TTC549 (cell line): ENCODE results near the gene RAB11A.

ENCODE experiments used
- FAIRE-seq: peaks from 2 replicates; lab custom pipeline; 2012; peaks lifted over from hg19 to GRCh38; lab: Jason Lieb, UNC

RAB11A gene

DNA sequence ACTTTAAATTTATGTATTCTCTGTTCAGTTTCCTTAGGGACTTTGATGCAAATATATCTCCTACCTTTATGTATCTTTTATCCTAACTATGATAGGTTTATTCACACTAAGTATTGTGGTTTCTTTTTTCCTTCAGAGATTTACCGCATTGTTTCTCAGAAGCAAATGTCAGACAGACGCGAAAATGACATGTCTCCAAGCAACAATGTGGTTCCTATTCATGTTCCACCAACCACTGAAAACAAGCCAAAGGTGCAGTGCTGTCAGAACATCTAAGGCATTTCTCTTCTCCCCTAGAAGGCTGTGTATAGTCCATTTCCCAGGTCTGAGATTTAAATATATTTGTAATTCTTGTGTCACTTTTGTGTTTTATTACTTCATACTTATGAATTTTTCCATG is 18.3 kb downstream of the RAB11A start:
- FAIRE-seq = no peak

DNA sequence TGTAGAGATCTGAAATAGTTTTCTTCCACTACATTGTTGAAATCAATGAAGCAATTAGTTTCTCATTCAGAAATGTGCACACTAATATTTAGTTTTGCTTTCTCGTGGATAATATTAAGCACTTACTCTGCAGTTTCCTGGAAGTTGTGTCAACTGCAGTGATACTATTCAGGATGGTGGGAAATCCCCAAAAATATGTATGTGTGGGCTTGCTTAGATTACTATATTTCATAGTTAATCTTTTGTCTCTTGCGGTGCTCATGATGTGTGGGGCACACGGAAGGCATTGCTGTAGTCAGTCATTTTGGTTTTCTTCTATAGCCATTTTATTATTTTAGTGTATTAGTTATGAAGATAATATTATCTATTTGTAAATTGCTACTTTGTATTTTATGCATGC is 19.7 kb downstream of the RAB11A start:
- no peak for FAIRE-seq

DNA sequence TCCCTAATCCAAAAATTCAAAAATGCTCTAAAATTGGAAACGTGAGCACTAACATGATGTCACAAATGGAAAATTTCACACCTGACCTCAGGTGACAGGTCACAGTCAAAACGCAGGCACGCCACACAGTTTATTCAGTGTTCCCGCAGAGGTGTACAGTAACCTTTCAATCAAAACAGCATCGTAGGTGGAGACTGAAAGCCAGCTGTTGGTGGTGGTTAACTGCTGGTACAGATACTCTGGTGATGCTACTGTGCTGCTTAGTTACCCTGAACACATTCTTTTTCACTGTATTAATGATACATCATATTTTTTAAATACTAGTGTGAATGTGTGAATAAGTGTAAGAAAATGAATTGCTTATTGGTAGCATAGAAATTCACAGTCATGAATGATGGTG is 23.8 kb downstream of the RAB11A start:
- no peak for FAIRE-seq

DNA sequence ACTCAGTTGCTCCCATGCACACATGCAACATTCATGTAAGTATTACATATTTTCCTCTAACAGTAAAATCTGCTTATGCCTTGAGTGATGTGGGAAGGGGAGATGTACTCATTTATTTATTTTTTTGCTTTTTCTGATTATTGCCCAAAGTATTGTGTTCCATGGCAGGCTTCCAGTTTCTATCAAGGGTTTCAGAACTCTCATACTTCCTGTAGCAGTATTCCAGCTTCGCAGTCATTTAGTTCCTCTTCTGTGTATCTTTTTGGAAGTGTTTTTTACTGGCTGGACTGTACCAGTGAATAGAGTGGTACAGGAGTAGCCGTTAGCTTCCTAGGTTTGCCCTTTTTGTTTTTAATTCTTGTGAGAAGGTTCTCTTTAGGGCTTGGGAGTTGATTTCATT is 26.9 kb downstream of the RAB11A start:
- FAIRE-seq = no peak

DNA sequence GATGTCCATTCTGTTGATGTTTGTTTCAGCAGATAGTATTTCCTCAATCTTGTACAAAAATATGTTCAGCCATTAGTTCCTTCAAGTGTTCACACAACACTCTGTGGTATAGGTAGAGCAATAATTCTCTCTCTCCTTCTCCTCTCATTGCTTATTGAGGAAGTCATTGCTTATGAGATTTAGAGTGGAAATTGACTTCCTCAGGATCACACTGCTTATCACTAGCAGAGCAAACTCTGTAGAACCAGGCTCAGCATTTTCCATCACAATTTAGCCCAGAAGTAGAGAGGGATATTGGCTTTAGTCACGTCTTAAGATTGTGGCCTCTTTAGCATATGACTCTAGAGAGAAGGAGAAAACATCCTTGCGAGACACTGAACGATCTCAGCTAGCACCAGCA is 31.2 kb downstream of the RAB11A start:
- FAIRE-seq = no peak

DNA sequence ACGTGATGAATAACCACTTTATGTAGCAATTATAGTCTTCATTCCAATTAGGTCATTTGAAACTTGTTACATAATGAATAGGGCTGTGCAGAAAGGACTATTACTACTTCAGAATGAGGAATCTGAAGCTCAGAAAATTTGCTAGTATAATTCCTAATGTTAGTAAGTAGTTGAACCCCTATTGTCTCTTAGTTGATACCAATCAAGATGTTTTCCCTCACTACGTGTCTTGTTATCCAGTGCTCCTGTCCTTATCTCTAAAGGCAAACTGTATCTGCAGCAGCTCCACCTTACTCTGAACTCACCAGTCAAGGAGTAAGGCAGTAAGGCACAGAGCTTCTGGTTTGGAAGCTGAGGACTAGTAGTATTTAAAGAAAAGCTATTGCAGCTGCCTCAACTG is 32.0 kb downstream of the RAB11A start:
- no peak for FAIRE-seq

DNA sequence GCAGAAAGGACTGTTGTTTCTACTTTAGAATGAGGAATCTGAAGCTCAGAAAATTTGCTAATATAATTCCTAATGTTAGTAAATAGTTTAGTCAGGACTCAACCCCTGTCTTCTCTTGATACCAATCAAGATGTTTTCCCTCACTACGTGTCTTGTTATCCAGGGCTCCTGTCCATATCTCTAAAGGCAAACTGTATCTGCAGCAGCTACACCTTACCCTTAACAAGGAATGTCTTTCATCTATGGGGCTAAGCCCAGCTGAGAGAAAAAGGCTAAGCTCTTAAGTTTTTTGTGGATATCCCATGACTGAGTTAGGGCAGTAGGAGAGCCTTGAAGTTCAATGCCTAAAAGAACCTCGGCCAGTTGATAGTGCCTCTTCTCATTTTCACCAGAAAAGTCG is 32.5 kb downstream of the RAB11A start:
- FAIRE-seq = no peak

DNA sequence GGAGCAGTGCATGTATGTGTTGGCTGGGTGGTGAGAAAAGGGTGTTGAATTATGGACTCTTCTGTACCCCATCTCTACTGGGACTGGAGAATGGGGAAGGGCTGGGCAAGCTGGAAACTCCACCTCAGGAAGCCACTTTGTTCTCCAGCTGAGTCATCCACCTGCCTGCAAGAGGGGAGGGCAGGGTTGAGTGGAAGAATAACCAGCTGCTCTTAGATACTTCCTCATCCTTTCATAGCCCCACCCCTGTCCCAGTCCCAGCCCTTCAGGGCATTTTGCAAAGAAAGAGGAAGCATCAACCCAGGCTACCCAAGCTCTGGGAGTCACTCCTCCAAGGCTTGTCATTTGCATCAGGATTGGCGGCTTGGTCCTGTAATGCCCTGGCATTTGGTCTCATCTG is 33.1 kb downstream of the RAB11A start:
- no peak for FAIRE-seq

DNA sequence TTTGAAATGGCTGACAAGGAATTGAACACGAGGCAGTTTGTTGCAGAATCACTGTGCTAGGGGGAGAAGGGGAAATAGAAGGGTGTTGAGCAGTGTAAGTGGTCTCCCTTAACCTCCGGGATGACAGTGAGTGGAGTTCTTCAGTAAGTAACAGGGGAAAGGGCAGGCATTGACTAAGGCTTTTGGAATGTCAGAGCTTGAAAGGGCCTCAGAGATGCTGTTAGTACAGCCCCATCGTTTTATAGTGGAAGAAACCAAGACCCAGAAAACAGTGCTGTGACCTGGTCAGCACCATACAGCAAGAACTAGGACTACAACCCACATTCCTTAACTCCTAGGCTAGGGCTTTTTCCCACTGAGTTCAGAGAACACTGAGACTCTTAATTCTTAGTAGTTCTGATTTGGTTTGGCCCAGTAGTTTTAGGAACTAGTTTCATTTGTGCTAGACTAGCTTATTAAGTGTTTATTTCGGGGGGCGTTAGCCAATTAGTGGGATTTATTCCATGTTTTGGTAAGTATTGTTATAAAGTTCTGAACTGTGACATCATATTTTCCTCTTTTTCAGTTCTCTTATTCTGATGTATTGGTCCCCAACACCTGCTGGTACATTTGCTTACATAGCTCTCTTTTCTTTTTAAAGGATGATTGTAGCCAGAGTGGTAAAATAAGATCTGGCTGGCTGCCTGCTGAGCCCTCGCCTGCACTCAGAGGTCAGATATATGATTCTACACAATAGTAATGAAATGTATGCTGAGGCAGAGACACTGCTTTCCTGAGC is 34.2 kb downstream of the RAB11A start:
- FAIRE-seq = no peak

DNA sequence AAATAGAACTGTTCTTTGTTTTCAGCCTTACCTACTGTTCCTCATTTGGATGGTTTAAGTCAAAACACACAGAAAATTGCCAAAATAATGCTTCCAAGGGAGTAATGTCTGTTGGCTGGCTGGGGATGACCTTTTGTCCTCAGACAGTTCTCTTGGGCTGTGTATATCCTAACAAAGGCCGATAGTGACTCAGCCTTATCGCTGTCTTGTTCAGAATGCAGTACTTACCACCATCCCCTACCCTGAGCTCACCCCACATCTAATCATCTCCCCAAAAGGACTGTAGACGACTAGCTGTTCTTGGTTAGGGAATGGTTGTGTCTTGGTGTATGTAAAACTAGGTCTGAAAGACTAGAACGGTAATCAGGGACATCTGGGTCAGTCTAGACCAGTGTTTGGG is 35.0 kb downstream of the RAB11A start:
- FAIRE-seq = no peak

DNA sequence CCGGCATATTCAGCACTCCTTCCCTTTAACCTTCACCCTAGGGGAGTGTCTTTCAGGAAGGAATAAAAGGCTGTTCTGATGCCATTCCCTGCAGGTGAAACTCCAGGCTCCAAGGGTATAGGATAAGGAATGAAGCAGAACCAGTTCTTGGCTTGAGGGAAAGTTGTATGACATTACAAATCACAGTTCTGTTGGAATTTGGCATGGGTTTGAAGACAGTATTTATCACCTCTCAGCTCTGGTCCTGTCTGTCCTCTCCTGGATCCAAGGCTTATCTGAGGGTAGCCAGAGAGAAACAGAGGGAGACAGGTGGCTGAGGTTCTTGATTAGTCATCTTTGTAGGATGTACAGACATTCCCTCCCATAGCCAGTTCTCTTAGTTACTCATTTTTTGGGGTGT is 37.1 kb downstream of the RAB11A start:
- FAIRE-seq = no peak

DNA sequence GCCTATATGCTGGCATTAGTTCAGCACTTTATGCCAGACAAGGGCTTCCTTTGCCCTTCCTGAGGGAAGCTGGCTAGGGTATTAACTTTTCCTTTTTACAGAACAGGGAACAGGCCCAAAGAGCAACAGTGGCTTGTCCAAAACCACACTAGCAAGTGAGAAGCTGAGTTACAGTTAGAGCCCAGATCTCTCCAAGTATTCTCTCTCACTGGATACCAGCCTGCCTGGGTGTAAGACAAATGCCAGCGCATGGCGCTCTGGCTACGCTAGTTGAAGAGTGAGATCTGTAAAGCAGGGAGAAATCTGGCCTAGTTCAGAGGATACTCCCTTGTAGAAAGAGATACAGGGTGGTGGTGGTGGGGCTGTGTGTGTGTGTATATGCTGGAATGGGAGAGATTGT is 38.4 kb downstream of the RAB11A start:
- no peak for FAIRE-seq

DNA sequence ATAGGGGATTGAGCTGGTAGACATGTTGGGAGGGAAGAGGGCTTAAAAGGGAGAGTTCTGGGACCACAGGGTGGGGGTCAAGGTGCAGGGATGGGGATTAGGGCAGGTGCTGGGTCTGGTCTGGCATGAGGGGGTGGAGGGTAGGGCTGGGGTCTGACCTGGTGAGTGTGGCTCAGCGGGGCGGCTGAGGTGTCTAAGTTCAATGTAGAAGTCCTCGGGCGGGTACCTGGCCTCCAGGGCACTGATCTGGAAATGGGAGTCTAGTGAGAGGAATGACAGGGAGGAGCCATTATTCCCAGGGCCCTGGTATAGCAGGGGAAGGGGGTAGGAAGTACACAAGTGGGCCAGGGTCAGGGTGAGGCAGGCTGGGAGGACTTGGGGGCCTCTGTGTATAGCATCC is 39.6 kb downstream of the RAB11A start:
- no peak for FAIRE-seq

DNA sequence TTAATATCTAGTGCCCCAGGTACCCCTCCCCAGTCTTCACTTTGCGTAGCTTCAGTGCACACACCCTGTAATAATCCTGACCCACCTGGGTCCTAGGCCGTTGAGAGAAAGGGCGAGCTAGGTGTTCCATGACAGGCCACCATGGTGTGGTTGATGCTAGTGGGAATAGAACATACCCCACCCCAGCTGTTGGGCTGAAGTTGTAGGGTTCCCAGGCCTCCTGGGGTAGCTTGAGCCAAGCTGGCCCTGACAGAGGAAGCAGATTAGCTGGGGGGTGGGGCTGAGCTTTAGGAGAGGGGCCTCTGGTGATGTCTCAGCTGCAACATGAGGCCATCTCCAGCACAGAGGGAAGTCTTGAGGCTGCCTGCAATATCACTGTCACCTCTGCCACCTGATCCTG is 40.5 kb downstream of the RAB11A start:
- no peak for FAIRE-seq

DNA sequence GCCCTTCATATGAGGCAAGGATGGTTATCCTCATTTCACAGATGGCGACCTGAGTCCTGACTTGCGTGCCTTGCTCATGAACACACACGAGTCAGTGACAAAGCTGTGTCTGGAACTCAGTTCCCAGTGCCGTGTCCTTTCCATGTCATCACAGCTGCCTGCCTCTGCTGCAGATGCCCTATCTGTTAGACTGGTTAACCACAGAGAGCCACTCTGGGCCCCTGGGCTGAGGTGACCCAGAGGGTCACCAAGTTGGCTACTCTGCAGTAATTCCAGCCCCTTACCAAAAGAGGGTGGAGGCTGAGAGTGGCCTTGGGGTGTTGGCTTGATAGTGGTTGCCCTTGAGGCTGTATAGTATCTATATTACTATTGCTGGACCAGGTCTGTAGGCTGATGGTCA is 41.0 kb downstream of the RAB11A start:
- no peak for FAIRE-seq

DNA sequence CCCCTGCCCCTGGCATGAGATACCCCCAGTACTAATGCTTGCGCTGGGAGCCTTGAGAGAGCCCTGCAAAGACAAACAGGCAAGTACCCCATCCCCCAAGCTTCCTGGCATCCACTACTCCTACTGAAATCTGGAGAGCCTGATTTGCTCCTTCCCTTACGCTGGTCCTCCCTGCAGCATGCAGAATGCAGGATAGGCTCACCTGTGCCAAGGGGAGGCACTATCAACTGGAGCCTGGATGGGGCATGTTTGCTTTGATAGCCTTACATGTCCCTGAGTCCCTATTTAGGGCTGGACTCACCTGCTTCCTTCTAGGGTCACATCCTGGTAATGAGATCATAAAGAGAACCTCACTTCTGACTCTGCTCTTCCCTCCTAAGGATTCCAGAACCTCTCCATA is 42.9 kb downstream of the RAB11A start:
- no peak for FAIRE-seq

DNA sequence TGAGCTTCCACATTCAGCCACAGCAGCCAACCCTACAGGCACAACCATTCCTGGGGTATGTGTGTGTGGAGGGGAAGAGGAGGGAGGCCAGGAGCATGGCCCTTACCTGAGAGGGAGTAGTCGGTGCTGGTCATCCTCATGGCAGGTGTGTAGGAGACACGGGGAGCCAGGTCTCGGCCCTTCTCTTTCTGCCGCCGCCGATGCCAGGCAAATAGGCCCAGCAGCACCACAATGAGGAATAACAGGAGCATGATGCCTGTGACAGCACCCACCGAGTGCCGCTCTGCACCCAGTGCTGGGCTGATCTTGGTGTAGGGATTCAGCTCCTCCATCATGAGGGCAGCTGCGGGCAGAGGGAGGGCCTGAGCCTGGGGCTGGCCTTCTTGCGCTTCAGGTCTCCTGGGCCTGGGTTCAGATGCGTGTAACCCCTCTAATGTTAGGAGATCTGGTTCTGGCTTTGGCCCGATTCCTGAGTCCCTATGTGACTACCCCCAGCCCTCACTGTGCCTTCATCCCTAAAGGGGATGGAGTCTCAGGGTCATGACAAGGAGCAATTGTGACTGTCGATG is 44.4 kb downstream of the RAB11A start:
- FAIRE-seq = no peak

DNA sequence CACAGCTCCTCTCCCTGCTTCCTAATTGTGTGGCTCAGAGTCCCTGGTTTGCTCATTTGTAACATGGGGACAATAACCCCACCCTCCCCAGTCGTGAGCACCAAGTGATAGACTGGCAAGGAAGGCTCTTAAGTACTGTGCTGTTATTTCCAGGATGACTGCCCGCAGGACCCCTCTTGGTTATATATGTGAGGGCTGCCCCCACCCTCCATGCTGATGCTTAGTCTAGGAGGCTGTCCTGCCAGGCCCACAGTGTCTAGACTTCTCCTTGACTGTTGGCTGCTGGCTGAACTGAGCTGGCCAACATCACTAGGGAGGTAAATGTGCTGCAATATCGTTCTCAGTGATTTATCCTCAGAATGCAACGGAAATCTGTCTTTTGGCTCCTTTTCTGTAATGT is 45.1 kb downstream of the RAB11A start:
- no peak for FAIRE-seq

DNA sequence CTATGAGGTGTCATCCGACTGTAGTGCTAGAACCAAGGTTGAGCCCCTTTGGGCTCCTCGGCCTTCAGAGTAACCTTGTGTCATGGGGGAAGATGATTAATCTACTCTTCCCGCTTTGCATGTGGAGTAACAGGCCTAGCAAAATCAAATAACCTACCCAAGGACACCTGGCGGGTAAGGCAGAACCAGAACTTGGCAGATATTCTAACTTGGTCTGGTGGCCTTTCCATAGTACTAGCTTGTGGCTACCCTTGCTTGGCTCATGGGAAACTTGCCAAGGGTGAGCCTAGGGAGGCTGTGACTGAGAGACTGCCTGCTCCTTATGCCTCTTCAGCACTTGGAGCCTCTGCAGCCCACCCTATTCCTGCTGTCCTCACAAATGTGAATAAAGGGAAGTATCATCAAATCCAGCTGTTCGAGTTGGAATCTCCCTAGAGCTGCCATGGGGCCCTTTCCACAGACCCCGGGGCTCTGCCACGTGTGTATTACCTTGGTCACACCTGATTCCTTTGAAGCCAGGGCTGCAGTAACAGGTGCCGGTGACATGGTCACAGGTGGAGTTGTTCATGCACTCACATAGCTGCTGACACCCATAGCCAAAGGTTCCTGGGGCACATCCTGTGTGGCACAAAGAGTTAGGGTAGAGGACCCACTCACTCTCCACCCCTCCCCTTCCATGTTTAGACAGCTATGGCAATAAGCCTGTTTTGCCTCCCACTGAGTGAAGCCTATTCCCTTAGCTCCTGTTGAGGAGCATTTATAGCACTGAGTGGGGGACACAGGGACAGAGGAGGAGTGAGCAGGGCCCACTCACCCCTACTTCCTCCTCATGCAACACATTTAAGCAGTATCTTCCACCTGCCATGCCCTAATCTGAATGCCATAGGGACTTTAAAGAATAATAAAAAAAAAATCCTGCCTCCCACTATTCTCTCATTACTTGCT is 46.0 kb downstream of the RAB11A start:
- no peak for FAIRE-seq

DNA sequence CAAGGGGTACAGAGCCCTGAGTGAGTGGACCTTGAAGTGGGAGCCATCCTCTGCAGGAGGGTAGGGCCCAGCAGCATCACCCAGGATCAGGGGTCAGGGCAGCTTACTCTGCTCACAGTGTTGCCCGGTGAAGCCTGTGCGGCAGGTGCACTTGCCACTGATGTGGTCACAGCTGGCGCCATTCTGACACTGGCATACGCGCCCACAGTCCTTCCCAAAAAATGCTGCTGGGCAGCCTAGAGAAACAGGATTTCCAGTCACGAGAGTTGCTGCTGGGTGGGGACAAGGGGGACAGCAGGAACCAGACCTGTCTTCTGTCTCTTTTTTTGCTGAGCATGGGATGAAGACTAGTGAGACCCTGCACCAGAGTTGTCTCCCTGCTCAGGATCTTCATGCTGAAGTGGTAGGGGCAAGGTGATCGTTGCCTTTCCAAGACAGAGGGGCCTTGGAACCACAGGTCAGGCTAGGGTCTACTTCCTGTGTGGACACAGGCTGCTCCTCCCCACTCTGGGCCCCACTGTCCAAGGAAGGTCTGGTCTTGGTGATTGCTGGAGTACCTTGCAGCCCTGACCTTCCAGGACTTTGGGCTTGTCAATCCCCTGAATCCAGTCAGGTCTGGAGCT is 46.9 kb downstream of the RAB11A start:
- no peak for FAIRE-seq

DNA sequence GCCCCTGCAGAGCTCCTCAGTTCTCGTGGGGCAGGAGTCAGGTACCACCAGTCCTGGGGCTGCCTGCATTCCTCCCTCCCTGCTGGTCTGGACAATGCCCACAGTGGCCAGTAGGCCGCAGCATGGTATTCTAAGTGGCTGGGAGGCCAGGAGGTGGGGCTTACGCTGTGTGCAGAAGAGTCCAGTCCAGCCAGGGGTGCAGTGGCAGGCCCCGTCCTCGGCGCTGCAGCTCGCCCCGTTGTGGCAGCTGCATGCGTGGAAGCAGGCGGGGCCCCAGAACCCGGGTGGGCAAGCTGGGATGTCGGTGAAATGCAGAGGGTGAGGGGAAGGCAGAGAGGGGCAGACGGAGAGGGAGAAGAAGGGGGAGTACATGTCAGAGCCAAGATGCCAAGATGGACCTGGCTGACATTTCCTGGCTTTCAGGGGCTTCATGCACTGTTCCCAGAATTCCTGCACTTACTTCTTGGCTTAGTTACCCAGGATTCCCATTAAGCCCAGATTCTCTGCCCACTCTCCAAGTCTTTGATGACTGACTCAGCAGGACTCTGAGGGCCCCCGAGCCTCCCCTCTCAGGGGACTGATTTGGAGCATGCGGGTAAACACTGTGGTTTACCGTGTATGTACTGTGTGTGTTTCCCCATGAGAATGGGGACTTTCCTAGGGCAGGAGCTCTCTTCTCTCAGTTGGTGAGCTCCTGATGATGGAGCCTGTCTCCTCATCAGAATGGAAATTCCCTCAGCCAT is 47.5 kb downstream of the RAB11A start:
- no peak for FAIRE-seq

DNA sequence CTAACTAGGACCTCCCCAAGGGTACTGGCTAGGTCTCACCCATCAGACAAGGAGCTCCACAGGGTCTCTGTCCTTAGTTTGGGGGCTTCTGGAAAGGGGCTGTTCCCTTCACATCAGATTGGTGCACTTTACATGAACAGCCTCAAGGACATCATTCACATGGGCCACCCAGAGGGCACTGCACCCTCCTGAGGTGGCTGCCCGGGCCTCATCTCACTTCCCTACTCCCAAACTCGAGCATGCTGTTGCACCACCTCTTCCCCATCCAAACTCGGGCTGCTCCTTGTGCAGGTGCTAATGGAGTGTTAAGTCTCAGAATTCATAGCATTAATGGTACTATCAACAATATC is 48.1 kb downstream of the RAB11A start:
- no peak for FAIRE-seq
